ENCODE data around the gene CHSY3.

The CHSY3 gene

GRCh38 chr5:129966071-129966470 lies 61.8 kb downstream of the CHSY3 start:
- Histone ChIP-seq H3K27me3 (replicated peaks; ENCODE audit: control insufficient read depth, insufficient read depth, low read length) (no peaks in the 10 kb centered on the region), H3K36me3 (ENCODE audit: control insufficient read depth, insufficient read depth, low read length) (no peaks in the 10 kb centered on the region), H3K4me3 (replicated peaks; ENCODE audit: low read depth, low read length) (no peak overlapping the region)
- no peak for DNase-seq (ENCODE audit: extremely low read depth, insufficient read length)
- TF ChIP-seq CTCF (IDR thresholded peaks at IDR 0.05; ENCODE audit: insufficient read depth, low read length, poor library complexity, severe bottlenecking) = no peak

- DNase-seq (ENCODE audit: extremely low read depth, insufficient read length) = no peak
Observed at GRCh38 chr5:129971714-129972113, 67.4 kb downstream of the CHSY3 start.

GRCh38 chr5:129972465-129973141 lies 68.3 kb downstream of the CHSY3 start:
- H3K27me3 ChIP-seq (replicated peaks; ENCODE audit: control insufficient read depth, insufficient read depth, low read length) = no peaks in the 10 kb centered on the region
- H3K4me3 ChIP-seq (replicated peaks; ENCODE audit: low read depth, low read length) = no peak overlapping the region
- no peaks in the 10 kb centered on the region for H3K36me3 ChIP-seq (ENCODE audit: control insufficient read depth, insufficient read depth, low read length)
- no peak for DNase-seq (ENCODE audit: extremely low read depth, insufficient read length)
- TF ChIP-seq CTCF (IDR thresholded peaks at IDR 0.05; ENCODE audit: insufficient read depth, low read length, poor library complexity, severe bottlenecking) = no peak

More at GRCh38 chr5:129971714-129972113, 67.4 kb downstream of the CHSY3 start:
- Histone ChIP-seq H3K27me3 (replicated peaks; ENCODE audit: control insufficient read depth, insufficient read depth, low read length) (no peaks in the 10 kb centered on the region), H3K36me3 (ENCODE audit: control insufficient read depth, insufficient read depth, low read length) (no peaks in the 10 kb centered on the region), H3K4me3 (replicated peaks; ENCODE audit: low read depth, low read length) (no peak overlapping the region)
- TF ChIP-seq CTCF (IDR thresholded peaks at IDR 0.05; ENCODE audit: insufficient read depth, low read length, poor library complexity, severe bottlenecking) = no peak

- Histone ChIP-seq H3K27me3 (replicated peaks; ENCODE audit: control insufficient read depth, insufficient read depth, low read length) (no peaks in the 10 kb centered on the region), H3K36me3 (ENCODE audit: control insufficient read depth, insufficient read depth, low read length) (no peaks in the 10 kb centered on the region), H3K4me3 (replicated peaks; ENCODE audit: low read depth, low read length) (no peak overlapping the region)
- no peak for TF ChIP-seq CTCF (IDR thresholded peaks at IDR 0.05; ENCODE audit: insufficient read depth, low read length, poor library complexity, severe bottlenecking)
- DNase-seq (ENCODE audit: extremely low read depth, insufficient read length) = no peak
Observed at GRCh38 chr5:129973716-129974426, 69.6 kb downstream of the CHSY3 start.

GRCh38 chr5:129977810-129978209 lies 73.5 kb downstream of the CHSY3 start:
- Histone ChIP-seq H3K36me3 (ENCODE audit: control insufficient read depth, insufficient read depth, low read length) (no peaks in the 10 kb centered on the region), H3K27me3 (replicated peaks; ENCODE audit: control insufficient read depth, insufficient read depth, low read length) (no peaks in the 10 kb centered on the region), H3K4me3 (replicated peaks; ENCODE audit: low read depth, low read length) (no peak overlapping the region)
- TF ChIP-seq CTCF (IDR thresholded peaks at IDR 0.05; ENCODE audit: insufficient read depth, low read length, poor library complexity, severe bottlenecking) = no peak
- no peak for DNase-seq (ENCODE audit: extremely low read depth, insufficient read length)

Measured in GM06990 (cell line).